Measurements from ENCODE around the gene DLX5.

The DLX5 gene

DNA sequence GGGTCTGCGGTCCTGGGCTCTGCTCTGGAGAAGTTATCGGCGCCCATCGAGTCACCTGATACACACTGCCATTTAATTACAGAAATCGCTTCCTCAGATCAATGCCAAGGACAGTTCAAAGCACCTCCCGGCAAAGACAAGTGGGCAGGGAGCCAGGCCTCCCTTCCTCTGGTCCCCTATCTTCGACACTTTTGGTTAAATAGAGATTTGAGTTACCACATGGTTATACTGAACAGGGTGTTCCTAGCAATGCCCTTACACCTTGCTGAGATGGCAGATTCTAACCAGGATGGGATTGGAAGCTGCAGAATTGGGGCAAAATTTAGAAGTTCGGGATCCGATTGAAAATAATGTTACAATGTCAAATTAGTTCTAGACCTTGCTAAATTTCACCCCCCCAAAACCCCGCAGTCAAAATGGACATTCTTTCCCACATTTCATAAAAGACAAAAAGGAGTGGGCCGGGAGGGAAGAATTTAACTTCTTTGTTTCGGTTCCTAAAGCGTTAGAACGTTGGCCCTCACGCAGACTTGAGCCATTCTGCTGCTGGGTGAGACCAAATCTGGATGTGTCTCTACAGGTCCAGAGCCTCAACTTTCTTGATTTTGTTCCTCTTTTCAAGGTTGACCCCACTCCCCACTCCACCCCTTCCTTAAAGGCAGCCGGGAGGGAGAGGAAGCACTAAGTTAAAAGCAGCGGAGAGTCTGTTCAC lies 2.2 kb upstream of the DLX5 start:
- H3K4me2 ChIP-seq (ENCODE audit: insufficient read depth, low read length, poor library complexity, severe bottlenecking), result peak overlapping the region; percentile 76
- no peak overlapping the region for H2BK15ac ChIP-seq (ENCODE audit: low read length)
- no peak overlapping the region for H3K18ac ChIP-seq (ENCODE audit: low read length)
- H2AFZ ChIP-seq (ENCODE audit: low read length), result peak overlapping the region; percentile 66
- peaks cover 2 to 16% of the 10 kb centered on the region in 2 donors for H3K4me1 ChIP-seq (ENCODE audit: control insufficient read depth in 2 of 2, insufficient read depth in 1 of 2, low read depth in 1 of 2, low read length in 2 of 2)
- no peak overlapping the region for H3K27ac ChIP-seq (replicated peaks; ENCODE audit: low read length)
- H2BK5ac ChIP-seq (ENCODE audit: low read length), result no peak overlapping the region
- no peak overlapping the region for H2AK5ac ChIP-seq (ENCODE audit: low read depth, low read length)
- no peak overlapping the region for H3K9ac ChIP-seq (ENCODE audit: low read depth, low read length, poor library complexity)
- no peak overlapping the region for H3K4ac ChIP-seq (ENCODE audit: low read length)
- no peak overlapping the region for H3K23ac ChIP-seq (ENCODE audit: low read depth, low read length, poor library complexity)
- H3K14ac ChIP-seq (ENCODE audit: low read length), result no peak overlapping the region
- H2BK12ac ChIP-seq (ENCODE audit: low read length), result no peak overlapping the region
- peaks cover 27 to 83% (median 55%) of the 10 kb centered on the region in 3 experiments for H3K27me3 ChIP-seq (ENCODE audit: control insufficient read depth in 3 of 3, insufficient read depth in 3 of 3, low read depth in 1 of 3, low read length in 3 of 3)
- H3K36me3 ChIP-seq (replicated peaks in 1 of 2; ENCODE audit: control insufficient read depth in 2 of 2, insufficient read depth in 2 of 2, low read length in 2 of 2), result no peaks in the 10 kb centered on the region
- H3K79me1 ChIP-seq (ENCODE audit: low read depth, low read length), result no peaks in the 10 kb centered on the region
- H2BK120ac ChIP-seq (ENCODE audit: low read depth, low read length), result no peak overlapping the region
- no peak overlapping the region for H4K8ac ChIP-seq (ENCODE audit: low read depth, low read length)
- peak; percentile 3 for DNase-seq (ENCODE audit: low spot score)
- no peaks in the 10 kb centered on the region for H3K9me3 ChIP-seq (replicated peaks in 1 of 2; ENCODE audit: control insufficient read depth in 2 of 2, insufficient read depth in 1 of 2, low read depth in 1 of 2, low read length in 2 of 2)
- no peak overlapping the region for H4K91ac ChIP-seq (ENCODE audit: low read depth, low read length, poor library complexity)
- WGBS, 2 donors (ENCODE audit: extremely low coverage in 2 of 2, insufficient read length in 2 of 2, insufficient replicate concordance in 1 of 2), result no CpG with 5 or more reads among the region's 17 CpGs
- H3K4me3 ChIP-seq (ENCODE audit: low read length in 2 of 2), result no peak overlapping the region

DNA sequence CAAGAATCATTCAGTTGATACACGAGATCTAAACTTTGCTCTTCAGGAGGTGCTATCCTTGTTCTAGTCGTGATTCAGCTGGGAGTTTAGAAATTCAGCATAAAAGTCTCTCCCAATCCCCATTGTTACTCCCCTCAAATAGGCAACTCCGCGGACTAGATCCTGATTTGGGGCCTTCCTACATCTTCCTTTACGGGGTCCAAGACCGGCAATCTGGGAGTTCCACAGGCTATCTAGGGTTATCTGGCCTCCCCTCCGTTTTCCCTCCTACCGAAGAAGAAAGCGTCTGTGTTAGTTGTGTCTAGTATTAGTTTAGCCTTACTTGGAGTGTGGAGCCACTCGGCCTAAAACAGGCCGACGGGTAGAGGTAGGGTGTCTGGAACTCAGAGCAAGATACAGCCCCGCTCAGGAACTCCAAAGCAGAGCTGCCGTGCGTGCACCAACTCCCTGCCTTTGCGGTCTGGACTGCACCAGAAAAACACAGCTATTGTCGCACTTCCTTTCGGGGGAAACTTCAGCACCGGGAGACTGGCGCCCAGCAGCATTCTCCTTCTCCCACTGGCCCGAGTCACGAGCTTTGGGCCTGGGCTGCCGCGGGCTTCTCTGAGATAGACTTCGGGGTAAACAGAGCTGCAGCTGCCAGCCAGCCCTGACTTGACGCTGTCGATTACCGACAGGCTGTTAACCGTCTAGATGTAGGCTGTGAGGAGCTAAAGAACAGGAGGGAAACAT lies 1.5 kb upstream of the DLX5 start:
- H2AFZ ChIP-seq (ENCODE audit: low read length), result peak overlapping the region; percentile 27
- no peak overlapping the region for H4K91ac ChIP-seq (ENCODE audit: low read depth, low read length, poor library complexity)
- no peak overlapping the region for H3K14ac ChIP-seq (ENCODE audit: low read length)
- peak overlapping the region; percentile 20 for H3K23ac ChIP-seq (ENCODE audit: low read depth, low read length, poor library complexity)
- no peak overlapping the region for H3K4ac ChIP-seq (ENCODE audit: low read length)
- peaks cover 27 to 86% (median 62%) of the 10 kb centered on the region in 3 experiments for H3K27me3 ChIP-seq (ENCODE audit: control insufficient read depth in 3 of 3, insufficient read depth in 3 of 3, low read depth in 1 of 3, low read length in 3 of 3)
- H3K9me3 ChIP-seq (replicated peaks in 1 of 2; ENCODE audit: control insufficient read depth in 2 of 2, insufficient read depth in 1 of 2, low read depth in 1 of 2, low read length in 2 of 2), result no peaks in the 10 kb centered on the region
- DNase-seq (ENCODE audit: low spot score), result peak; percentile 27
- H3K4me2 ChIP-seq (ENCODE audit: insufficient read depth, low read length, poor library complexity, severe bottlenecking), result peak overlapping the region; percentile 19
- H3K36me3 ChIP-seq (replicated peaks in 1 of 2; ENCODE audit: control insufficient read depth in 2 of 2, insufficient read depth in 2 of 2, low read length in 2 of 2), result no peaks in the 10 kb centered on the region
- H2BK5ac ChIP-seq (ENCODE audit: low read length), result no peak overlapping the region
- H3K9ac ChIP-seq (ENCODE audit: low read depth, low read length, poor library complexity), result no peak overlapping the region
- H3K79me1 ChIP-seq (ENCODE audit: low read depth, low read length), result no peaks in the 10 kb centered on the region
- peak overlapping the region; percentile 20 for H3K18ac ChIP-seq (ENCODE audit: low read length)
- H3K27ac ChIP-seq (replicated peaks; ENCODE audit: low read length), result no peak overlapping the region
- peak overlapping the region; percentile 60 for H2BK15ac ChIP-seq (ENCODE audit: low read length)
- no peak overlapping the region for H4K8ac ChIP-seq (ENCODE audit: low read depth, low read length)
- H3K4me1 ChIP-seq (ENCODE audit: control insufficient read depth in 2 of 2, insufficient read depth in 1 of 2, low read depth in 1 of 2, low read length in 2 of 2), result peaks cover 2 to 16% of the 10 kb centered on the region in 2 donors
- WGBS, 2 donors (ENCODE audit: extremely low coverage in 2 of 2, insufficient read length in 2 of 2, insufficient replicate concordance in 1 of 2), result no CpG with 5 or more reads among the region's 29 CpGs
- H2BK12ac ChIP-seq (ENCODE audit: low read length), result no peak overlapping the region
- H2BK120ac ChIP-seq (ENCODE audit: low read depth, low read length), result no peak overlapping the region
- no peak overlapping the region for H3K4me3 ChIP-seq (ENCODE audit: low read length in 2 of 2)
- no peak overlapping the region for H2AK5ac ChIP-seq (ENCODE audit: low read depth, low read length)

GRCh38 chr7:97025130-97025499 lies 484 bp upstream of the DLX5 start:
- no peak overlapping the region for H4K91ac ChIP-seq (ENCODE audit: low read depth, low read length, poor library complexity)
- no peak overlapping the region for H3K23ac ChIP-seq (ENCODE audit: low read depth, low read length, poor library complexity)
- no peaks in the 10 kb centered on the region for H3K9me3 ChIP-seq (replicated peaks in 1 of 2; ENCODE audit: control insufficient read depth in 2 of 2, insufficient read depth in 1 of 2, low read depth in 1 of 2, low read length in 2 of 2)
- H2BK15ac ChIP-seq (ENCODE audit: low read length), result no peak overlapping the region
- H3K9ac ChIP-seq (ENCODE audit: low read depth, low read length, poor library complexity), result no peak overlapping the region
- no peak overlapping the region for H3K18ac ChIP-seq (ENCODE audit: low read length)
- no peak overlapping the region for H3K14ac ChIP-seq (ENCODE audit: low read length)
- no peak overlapping the region for H4K8ac ChIP-seq (ENCODE audit: low read depth, low read length)
- no peak overlapping the region for H3K4me2 ChIP-seq (ENCODE audit: insufficient read depth, low read length, poor library complexity, severe bottlenecking)
- H2AK5ac ChIP-seq (ENCODE audit: low read depth, low read length), result no peak overlapping the region
- WGBS, 2 donors (ENCODE audit: extremely low coverage in 2 of 2, insufficient read length in 2 of 2, insufficient replicate concordance in 1 of 2), result no CpG with 5 or more reads among the region's 8 CpGs
- peaks cover 34 to 87% (median 72%) of the 10 kb centered on the region in 3 experiments for H3K27me3 ChIP-seq (ENCODE audit: control insufficient read depth in 3 of 3, insufficient read depth in 3 of 3, low read depth in 1 of 3, low read length in 3 of 3)
- no peaks in the 10 kb centered on the region for H3K36me3 ChIP-seq (replicated peaks in 1 of 2; ENCODE audit: control insufficient read depth in 2 of 2, insufficient read depth in 2 of 2, low read length in 2 of 2)
- no peak overlapping the region for H2BK120ac ChIP-seq (ENCODE audit: low read depth, low read length)
- H3K79me1 ChIP-seq (ENCODE audit: low read depth, low read length), result peaks cover 1% of the 10 kb centered on the region
- no peak overlapping the region for H2BK12ac ChIP-seq (ENCODE audit: low read length)
- no peak overlapping the region for H2AFZ ChIP-seq (ENCODE audit: low read length)
- H3K27ac ChIP-seq (replicated peaks; ENCODE audit: low read length), result no peak overlapping the region
- H3K4ac ChIP-seq (ENCODE audit: low read length), result no peak overlapping the region
- H2BK5ac ChIP-seq (ENCODE audit: low read length), result no peak overlapping the region
- no peak for DNase-seq (ENCODE audit: low spot score)
- H3K4me1 ChIP-seq (ENCODE audit: control insufficient read depth in 2 of 2, insufficient read depth in 1 of 2, low read depth in 1 of 2, low read length in 2 of 2), result peaks cover 2 to 18% of the 10 kb centered on the region in 2 donors
- no peak overlapping the region for H3K4me3 ChIP-seq (ENCODE audit: low read length in 2 of 2)

All from neuronal stem cell (in vitro differentiated cells).